ENCODE measurements around the gene CCDC61. TPM values are rescaled to one million over a fixed set of nuclear protein-coding genes. Genes with fewer than 3 reads are reported as not detected.

The CCDC61 gene
- total RNA-seq, 1 donor from 2014 or later: 31.2 TPM

DNA sequence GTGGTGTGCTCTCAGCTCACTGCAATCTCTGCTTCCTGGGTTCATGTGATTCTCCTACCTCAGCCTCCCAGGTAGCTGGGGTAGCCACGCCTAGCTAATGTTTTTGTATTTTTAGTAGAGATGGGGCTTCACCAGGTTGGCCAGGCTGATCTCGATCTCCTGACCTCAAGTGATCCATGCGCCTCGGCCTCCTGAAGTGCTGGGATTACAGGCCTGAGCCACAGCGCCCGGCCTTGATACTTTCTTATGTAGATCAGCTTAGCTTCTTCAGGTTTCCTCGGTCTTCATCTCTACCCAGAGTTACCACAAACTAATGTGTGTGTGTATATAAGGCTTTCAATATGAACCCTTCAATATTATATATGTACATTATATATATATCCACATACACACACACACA, 9.9 kb upstream of the CCDC61 start:
- Mint-ChIP-seq H3K36me3 (ENCODE audit: low read depth) (no peaks in the 10 kb centered on the region), H3K4me1 (ENCODE audit: low read depth) (no peaks in the 10 kb centered on the region), H3K9me3 (no peaks in the 10 kb centered on the region), H3K4me3 (ENCODE audit: low read depth) (no peak overlapping the region), H3K27ac (no peak overlapping the region), H3K27me3 (ENCODE audit: low read depth) (peaks cover 19% of the 10 kb centered on the region)
- intact Hi-C loops (cut with micrococcal nuclease): no loop called here
- no peak for DNase-seq (ENCODE audit: low spot score)

DNA sequence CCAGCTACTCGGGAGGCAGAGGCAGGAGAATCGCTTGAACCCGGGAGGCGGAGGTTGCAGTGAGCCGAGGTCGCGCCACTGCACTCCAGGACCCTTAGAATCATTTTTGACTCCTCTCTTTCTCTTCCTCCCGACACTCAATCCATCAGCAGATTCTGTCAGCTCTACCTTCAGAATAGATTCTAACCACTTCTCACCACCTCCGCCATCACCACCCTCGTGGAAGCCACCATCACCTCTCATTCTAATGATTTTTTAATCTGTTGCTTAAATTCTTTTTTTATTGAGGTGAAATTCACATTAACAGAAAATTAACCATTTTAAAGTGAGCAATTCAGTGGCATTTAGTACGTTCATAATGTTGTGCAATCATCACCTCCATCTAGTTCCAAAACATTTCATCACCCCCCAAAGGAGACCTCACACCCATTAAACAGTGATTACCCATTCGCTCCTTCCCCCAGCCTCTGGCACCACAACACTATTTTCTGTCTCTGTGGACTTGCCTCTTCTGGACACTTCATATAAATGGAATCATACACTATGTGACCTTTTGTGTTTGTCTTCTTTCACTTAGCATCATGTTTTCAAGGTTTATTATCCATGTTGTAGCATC, 5.0 kb upstream of the CCDC61 start:
- Mint-ChIP-seq H3K4me1 (ENCODE audit: low read depth) (no peaks in the 10 kb centered on the region), H3K27ac (no peak overlapping the region), H3K4me3 (ENCODE audit: low read depth) (no peak overlapping the region), H3K27me3 (ENCODE audit: low read depth) (peaks cover 15% of the 10 kb centered on the region), H3K9me3 (no peaks in the 10 kb centered on the region), H3K36me3 (ENCODE audit: low read depth) (no peaks in the 10 kb centered on the region)
- DNase-seq (ENCODE audit: low spot score): no peak
- intact Hi-C loops (cut with micrococcal nuclease): no loop called here

DNA sequence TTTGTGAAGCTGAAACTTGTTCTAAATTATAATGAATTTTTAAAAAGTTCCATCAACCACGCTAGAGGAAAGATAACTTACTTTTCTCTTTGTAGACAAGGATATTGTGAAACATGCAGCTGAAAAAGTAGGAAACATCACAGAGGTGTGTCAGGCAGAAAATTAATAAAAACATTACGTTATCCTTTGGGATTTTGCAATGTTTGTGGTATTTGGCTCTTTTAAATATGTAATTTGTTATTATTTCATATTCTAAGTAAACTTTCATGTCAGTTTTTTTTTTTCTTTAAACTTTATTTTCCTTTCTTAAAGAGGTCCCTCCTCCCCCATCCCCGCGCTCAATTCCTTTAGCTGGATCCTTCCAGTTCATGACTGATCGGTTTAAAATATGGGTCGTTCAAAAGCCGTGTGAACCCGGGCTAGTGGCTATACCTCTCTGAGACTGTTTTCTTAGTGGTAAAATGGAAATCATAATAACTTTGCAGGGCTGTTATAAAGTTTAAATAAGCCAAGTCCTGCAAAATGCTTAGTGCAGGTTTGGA, 740 bp upstream of the CCDC61 start:
- Mint-ChIP-seq H3K9me3 (no peaks in the 10 kb centered on the region), H3K4me1 (ENCODE audit: low read depth) (peaks cover 7% of the 10 kb centered on the region), H3K36me3 (ENCODE audit: low read depth) (peaks cover 7% of the 10 kb centered on the region), H3K4me3 (ENCODE audit: low read depth) (no peak overlapping the region), H3K27ac (no peak overlapping the region), H3K27me3 (ENCODE audit: low read depth) (peaks cover 9% of the 10 kb centered on the region)
- DNase-seq (ENCODE audit: low spot score): no peak
- intact Hi-C loops (cut with micrococcal nuclease): no loop called here

DNA sequence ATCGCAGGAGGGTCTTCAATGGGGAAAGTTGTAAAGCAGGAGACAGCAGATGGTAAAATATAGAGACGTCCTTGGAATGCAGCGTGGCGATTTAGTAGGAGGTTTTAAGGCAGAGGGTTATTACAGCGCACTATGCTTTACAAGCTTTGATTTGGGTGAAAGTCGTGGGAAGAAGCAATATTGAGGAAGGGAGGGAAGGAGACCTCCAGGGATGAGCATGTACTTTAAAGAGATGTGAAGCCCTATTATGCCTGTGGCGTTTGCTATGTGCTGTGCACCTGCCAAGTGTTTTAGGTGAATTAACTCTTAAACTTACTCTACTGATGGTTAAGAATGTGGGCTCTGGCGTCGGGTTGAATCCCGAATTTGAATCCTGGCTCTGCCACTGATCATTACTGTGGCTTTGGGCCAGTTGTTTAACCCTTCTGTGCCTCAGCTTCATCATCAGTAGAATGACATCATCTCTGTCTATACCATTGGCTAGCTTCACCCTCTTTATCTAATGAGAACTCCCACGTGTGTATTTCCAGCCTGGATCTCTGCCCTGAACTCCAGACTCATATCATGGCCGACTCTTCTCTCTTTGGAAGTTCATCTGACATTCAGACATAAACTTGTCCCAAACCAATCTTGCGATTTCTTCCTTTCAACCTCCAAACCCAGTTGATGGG, 583 bp downstream of the CCDC61 start:
- no peak for DNase-seq (ENCODE audit: low spot score)
- Mint-ChIP-seq H3K27me3 (ENCODE audit: low read depth) (no peaks in the 10 kb centered on the region), H3K9me3 (no peaks in the 10 kb centered on the region), H3K4me1 (ENCODE audit: low read depth) (peaks cover 19% of the 10 kb centered on the region), H3K27ac (peak overlapping the region; percentile 29), H3K4me3 (ENCODE audit: low read depth) (no peak overlapping the region), H3K36me3 (ENCODE audit: low read depth) (peaks cover 7% of the 10 kb centered on the region)
- intact Hi-C loops (cut with micrococcal nuclease): loop anchor here (1.0 to 5.0 kb wide), 3 partner anchors 94 to 132 kb away; partner anchors contain the start of genes FOXA3, IRF2BP1 and MYPOP

DNA sequence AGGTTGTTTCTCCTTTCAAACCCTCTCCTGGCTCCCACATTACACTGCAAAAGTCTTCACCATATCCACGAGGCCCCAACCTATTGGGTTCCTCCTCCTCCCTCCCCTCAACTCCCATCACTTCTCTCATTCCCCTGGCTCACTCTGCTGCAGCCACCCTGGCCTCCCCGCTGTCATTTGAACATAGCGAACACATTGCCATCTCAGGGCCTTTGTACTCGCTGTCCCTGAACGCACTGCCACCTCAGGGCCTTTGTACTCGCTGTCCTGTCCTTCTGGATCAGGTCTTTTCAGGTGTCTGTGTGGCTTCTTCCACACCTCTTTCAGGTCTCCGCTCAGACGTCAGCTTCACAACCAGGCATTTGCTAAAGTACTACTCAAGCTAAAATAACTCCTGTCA, 1.7 kb downstream of the CCDC61 start:
- H3K4me3 Mint-ChIP-seq (ENCODE audit: low read depth): no peak overlapping the region
- H3K9me3 Mint-ChIP-seq: no peaks in the 10 kb centered on the region
- peaks cover 20% of the 10 kb centered on the region for H3K4me1 Mint-ChIP-seq (ENCODE audit: low read depth)
- no peaks in the 10 kb centered on the region for H3K27me3 Mint-ChIP-seq (ENCODE audit: low read depth)
- H3K36me3 Mint-ChIP-seq (ENCODE audit: low read depth): peaks cover 7% of the 10 kb centered on the region
- no peak for DNase-seq (ENCODE audit: low spot score)
- no peak overlapping the region for H3K27ac Mint-ChIP-seq
- intact Hi-C loops (cut with micrococcal nuclease): loop anchor here (5.0 kb wide), 1 partner anchor 95 kb away; the partner anchor contains the start of gene MYPOP

DNA sequence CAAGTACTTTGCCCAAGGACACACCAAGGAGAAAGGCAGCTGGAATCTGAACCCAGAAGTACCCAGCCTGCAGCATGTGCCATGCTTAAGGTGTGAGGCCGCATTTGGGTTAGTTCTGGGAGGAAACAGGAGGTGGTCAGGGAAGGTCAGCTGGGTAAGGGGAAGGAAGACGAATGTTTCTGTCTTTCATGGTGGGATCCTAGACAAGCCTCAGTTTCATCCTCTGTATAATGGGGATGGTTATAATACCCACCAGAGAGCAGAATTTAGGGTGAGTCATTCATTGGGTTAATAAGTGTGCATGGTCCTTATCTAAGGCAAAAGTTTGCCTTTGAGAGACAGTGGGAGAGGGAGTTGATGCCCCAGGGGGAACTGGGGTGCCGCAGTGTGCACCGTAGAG, 3.6 kb downstream of the CCDC61 start:
- peaks cover 20% of the 10 kb centered on the region for H3K4me1 Mint-ChIP-seq (ENCODE audit: low read depth)
- peaks cover 7% of the 10 kb centered on the region for H3K36me3 Mint-ChIP-seq (ENCODE audit: low read depth)
- H3K27ac Mint-ChIP-seq: no peak overlapping the region
- intact Hi-C loops (cut with micrococcal nuclease): loop anchor here (5.0 kb wide), 1 partner anchor 97 kb away; the partner anchor contains the start of gene MYPOP
- H3K9me3 Mint-ChIP-seq: no peaks in the 10 kb centered on the region
- no peak for DNase-seq (ENCODE audit: low spot score)
- H3K4me3 Mint-ChIP-seq (ENCODE audit: low read depth): no peak overlapping the region
- no peaks in the 10 kb centered on the region for H3K27me3 Mint-ChIP-seq (ENCODE audit: low read depth)

DNA sequence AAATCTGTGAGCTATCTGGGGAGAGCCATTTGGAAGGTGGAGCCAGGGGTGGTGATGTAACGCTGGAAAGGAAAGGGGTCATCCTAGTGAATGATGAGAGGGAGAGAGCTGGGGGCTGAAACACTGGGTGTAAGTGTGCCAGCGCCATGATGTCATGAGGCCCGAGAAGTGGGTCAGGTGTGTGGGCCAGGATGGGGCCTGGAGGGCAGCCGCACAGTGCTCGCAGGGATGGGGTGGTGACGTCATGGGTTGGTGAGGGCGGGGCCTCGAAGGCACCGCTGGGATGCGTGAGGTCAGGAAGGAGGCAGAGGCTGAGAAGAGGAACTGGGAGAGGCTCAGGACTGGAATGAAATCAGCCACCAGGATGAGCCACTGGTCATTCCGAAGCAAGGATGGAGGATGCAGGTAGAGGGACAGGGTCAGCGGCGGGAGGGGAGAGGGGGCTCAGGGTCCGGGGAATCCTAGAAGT, 4.4 kb downstream of the CCDC61 start:
- no peak for DNase-seq (ENCODE audit: low spot score)
- H3K27me3 Mint-ChIP-seq (ENCODE audit: low read depth): no peaks in the 10 kb centered on the region
- H3K4me1 Mint-ChIP-seq (ENCODE audit: low read depth): peaks cover 20% of the 10 kb centered on the region
- peaks cover 7% of the 10 kb centered on the region for H3K36me3 Mint-ChIP-seq (ENCODE audit: low read depth)
- H3K27ac Mint-ChIP-seq: no peak overlapping the region
- H3K9me3 Mint-ChIP-seq: no peaks in the 10 kb centered on the region
- intact Hi-C loops (cut with micrococcal nuclease): loop anchor here (5.0 kb wide), 1 partner anchor 97 kb away; the partner anchor contains the start of gene MYPOP
- peak overlapping the region; percentile 48 for H3K4me3 Mint-ChIP-seq (ENCODE audit: low read depth)

DNA sequence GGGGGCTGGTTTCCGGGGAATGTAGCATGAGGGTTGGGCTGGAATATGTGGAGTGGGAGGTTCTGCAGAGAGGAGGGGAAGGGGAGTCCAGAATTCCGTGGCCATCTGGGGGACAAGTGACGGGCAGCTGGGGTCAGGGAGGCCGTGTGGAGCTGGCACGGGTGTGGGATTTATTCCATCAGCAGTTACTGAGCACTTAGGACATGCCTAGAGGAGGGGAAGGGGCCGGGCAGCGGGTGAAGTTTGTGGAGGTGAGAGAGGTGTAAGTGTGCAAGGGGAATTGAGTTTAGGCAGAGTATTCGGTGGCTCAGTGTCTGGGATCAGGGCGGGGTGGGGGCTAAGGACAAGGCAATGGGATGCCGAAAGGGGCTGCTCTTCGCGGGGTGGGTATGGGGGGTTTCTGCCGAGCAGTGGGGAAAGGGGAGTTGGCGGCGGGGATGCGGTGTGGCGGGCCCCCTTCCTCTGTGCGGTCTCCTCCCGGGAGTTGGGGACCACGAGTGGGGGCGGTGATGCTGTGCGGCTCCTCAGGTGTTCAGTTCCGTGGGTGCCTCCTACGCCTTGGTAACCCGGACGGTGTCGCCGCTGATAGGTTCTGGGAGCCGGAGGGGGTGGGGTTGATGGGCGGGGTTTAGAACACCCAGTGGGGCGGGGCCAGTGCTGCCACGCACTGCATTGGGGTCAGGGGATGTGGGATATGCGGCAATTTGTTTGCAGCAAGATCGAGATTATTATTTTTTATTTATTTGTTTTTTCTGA, 5.4 kb downstream of the CCDC61 start:
- DNase-seq (ENCODE audit: low spot score): peak; percentile 53
- Mint-ChIP-seq H3K27ac (no peak overlapping the region), H3K4me1 (ENCODE audit: low read depth) (peaks cover 20% of the 10 kb centered on the region), H3K9me3 (no peaks in the 10 kb centered on the region), H3K36me3 (ENCODE audit: low read depth) (peaks cover 11% of the 10 kb centered on the region), H3K4me3 (ENCODE audit: low read depth) (peak overlapping the region; percentile 66), H3K27me3 (ENCODE audit: low read depth) (no peaks in the 10 kb centered on the region)
- intact Hi-C loops (cut with micrococcal nuclease): no loop called here

DNA sequence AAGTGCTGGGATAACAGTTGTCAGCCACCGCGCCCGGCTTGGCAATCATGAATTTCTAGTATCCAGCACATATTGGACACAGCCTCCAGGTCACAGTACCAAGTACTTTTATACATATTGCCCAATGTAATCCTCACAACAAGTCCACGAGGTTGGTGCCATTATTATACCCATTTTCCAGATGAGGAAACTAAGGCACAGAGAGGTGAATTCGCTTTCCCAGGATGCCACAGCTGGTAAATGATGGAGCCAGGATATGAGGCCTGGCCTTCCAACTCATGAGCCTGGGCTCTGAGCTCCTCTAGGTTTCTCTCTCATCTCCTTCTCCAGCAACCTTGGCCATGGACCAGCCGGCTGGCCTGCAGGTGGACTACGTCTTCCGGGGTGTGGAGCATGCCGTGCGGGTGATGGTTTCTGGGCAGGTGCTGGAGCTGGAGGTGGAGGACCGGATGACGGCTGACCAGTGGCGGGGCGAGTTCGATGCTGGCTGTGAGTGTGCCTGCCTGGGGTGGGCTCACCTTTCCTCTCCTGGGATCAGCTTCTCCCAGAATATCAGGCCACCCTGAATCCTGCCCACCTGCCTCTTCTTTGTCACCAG, 7.5 kb downstream of the CCDC61 start:
- Mint-ChIP-seq H3K27me3 (ENCODE audit: low read depth) (no peaks in the 10 kb centered on the region), H3K4me3 (ENCODE audit: low read depth) (no peak overlapping the region), H3K9me3 (no peaks in the 10 kb centered on the region), H3K4me1 (ENCODE audit: low read depth) (peaks cover 20% of the 10 kb centered on the region), H3K27ac (no peak overlapping the region), H3K36me3 (ENCODE audit: low read depth) (peaks cover 13% of the 10 kb centered on the region)
- no peak for DNase-seq (ENCODE audit: low spot score)
- intact Hi-C loops (cut with micrococcal nuclease): no loop called here

DNA sequence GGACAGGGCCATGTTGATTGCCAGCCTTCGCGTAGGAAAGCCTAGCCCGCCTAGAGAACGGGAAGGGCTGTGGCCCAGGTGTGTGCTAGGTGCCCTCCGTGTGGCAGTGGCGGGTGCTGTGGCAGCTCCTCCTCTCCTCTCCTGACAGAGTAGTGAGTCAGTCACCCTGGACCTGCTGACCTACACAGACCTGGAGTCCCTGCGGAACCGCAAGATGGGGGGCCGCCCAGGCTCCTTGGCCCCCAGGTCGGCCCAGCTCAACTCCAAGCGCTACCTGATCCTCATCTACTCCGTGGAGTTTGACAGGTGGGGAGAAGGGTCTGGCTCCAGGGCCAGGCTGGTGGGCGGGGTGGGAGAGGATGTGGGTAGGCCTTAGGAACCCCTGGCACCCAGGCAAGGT, 11.1 kb downstream of the CCDC61 start:
- Mint-ChIP-seq H3K27ac (no peak overlapping the region), H3K4me3 (ENCODE audit: low read depth) (no peak overlapping the region), H3K9me3 (no peaks in the 10 kb centered on the region), H3K36me3 (ENCODE audit: low read depth) (peaks cover 21% of the 10 kb centered on the region), H3K4me1 (ENCODE audit: low read depth) (peaks cover 3% of the 10 kb centered on the region), H3K27me3 (ENCODE audit: low read depth) (no peaks in the 10 kb centered on the region)
- intact Hi-C loops (cut with micrococcal nuclease): no loop called here
- no peak for DNase-seq (ENCODE audit: low spot score)

DNA sequence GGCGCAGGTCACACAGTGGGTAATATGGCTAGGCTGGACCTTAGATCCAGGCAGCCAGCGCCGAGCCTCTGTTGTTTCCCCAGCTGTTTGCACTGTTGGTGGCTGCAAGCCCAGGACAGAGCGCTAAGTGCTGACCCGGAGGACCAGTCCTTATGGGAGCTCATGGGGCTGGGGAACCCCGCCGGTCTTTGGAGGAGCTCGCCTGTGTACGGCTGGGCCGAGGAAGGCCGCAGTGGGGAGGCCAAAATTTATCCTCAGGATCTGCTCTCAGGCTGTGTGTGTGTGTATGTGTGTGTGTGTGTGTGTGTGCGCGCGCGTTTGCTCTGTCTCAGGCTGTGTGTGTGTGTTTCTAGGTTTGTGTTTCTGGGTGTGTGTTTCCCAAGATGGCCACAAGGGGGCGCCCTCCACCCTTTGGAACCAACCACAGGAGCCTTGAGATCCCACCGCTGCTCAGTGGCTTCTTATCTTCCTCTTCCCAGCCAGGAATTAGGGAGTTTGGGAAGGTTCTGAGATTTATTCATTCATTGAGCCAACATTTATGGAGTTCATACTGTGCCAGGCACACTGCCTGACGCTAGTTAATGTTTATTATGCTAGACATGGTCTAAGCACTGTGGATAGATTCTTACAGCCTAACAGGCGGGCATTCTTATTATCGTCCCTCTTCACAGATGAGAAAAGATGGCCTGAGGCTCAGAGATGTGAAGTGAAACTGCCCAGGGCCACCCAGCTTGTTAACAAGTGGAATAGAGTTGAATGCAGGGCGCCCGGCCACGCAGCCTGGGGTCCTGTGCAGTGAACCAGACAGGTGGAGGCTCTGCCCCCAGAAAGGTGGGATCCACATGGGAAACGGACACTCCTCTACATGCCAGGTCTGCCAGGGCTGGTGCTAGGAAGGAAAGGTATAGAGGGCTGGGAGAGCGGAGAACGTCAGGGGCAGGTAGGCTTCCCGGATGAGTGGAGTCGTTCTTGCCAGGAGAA, 14.6 kb downstream of the CCDC61 start:
- Mint-ChIP-seq H3K27ac (no peak overlapping the region), H3K4me3 (ENCODE audit: low read depth) (no peak overlapping the region), H3K27me3 (ENCODE audit: low read depth) (peaks cover 5% of the 10 kb centered on the region), H3K9me3 (no peaks in the 10 kb centered on the region), H3K36me3 (ENCODE audit: low read depth) (peaks cover 25% of the 10 kb centered on the region), H3K4me1 (ENCODE audit: low read depth) (peaks cover 3% of the 10 kb centered on the region)
- intact Hi-C loops (cut with micrococcal nuclease): no loop called here
- peak; percentile 55 for DNase-seq (ENCODE audit: low spot score)
